NCI-H1105 treated with DMSO at 0.1 percent for 48 hours (cell line): ENCODE results near the gene PPFIBP1.

ENCODE experiments used
- DNase-seq: peaks from one replicate; lab custom pipeline; 2025; lab: John Stamatoyannopoulos, UW

The PPFIBP1 gene

GRCh38 chr12:27523642-27524493 lies at the start of gene PPFIBP1:
Gene PPFIBP1 (plus strand): TSS chr12:27524206. CDS start chr12:27633397, 109,191 bp downstream.
- peak; percentile 93 for DNase-seq

- no peak for DNase-seq
These were observed 49.7 kb upstream of the PPFIBP1 start for GRCh38 chr12:27474344-27474743.

- DNase-seq = no peak
These were observed 47.0 kb upstream of the PPFIBP1 start for GRCh38 chr12:27477049-27477448.

- DNase-seq = no peak
These were observed 45.1 kb upstream of the PPFIBP1 start for GRCh38 chr12:27478949-27479348.

- no peak for DNase-seq
These were observed 44.0 kb upstream of the PPFIBP1 start for GRCh38 chr12:27480016-27480415.

DNA sequence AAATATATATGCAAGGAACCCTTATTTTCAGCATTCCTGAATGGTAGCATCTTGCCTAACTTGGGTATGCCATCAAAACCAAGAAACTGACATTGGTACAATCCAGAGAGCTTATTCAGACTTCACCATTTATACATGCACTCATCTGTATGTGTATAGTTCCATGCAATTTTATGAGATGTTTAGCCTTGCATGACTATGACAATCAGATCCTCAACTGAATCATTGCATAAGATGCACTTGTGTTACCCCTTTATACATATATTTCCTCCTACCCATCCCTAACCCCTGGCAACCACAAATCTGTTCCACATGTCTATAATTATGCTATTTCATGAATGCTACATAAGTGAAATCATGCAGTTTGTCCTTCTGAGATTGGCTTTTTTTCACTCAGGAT lies 37.0 kb upstream of the PPFIBP1 start:
- DNase-seq = no peak

DNA sequence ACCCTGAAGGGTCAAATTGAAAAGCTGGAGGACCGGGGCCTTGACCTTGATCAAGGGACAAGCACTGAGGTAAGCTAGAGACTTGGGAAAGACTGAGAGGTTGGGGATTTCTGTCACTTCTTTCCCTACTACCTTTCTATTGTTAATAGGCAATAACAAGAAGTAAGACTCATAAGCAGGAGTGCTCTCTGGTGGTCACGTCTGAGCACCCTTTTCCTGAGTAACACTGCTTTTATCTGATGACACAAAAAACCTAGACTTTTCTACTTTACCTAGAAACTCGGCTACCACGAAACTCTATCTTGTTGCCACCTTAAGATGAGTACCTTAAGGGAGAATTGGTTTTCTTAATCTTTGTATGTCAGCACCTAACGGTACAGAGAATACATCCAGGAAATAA lies 35.5 kb upstream of the PPFIBP1 start:
- DNase-seq = no peak

GRCh38 chr12:27491226-27491625 lies 32.8 kb upstream of the PPFIBP1 start:
- no peak for DNase-seq

DNA sequence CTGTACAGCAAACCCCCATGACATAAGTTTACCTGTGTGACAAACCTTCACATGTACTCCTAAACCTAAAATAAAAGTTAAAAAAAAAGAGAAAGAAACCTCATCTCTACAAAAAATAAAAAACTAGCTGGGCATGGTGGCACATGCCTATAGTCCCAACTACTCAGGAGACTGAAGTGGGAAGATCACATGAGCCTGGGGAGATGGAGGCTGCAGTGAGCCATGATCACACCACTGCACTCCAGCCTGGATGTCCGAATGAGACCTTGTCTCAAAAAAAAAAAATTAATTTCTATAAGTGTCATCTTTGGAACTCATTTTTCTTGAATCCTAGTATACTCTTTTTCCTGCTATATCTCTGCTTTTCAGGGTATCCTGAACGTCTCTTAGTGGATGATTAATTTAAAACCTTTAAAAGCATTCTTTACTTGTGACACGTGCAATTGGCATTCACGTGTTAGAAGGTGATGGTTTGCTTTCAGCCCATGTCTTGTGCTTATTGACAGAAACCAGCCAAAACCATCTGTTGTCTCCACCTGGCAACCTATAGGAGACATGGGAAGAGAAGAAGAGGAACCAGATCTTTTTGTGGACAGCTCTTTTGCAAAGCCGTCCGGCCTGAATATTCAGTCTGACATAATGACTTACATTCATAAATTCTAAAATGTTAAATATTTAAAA lies 30.6 kb upstream of the PPFIBP1 start:
- DNase-seq = no peak

DNA sequence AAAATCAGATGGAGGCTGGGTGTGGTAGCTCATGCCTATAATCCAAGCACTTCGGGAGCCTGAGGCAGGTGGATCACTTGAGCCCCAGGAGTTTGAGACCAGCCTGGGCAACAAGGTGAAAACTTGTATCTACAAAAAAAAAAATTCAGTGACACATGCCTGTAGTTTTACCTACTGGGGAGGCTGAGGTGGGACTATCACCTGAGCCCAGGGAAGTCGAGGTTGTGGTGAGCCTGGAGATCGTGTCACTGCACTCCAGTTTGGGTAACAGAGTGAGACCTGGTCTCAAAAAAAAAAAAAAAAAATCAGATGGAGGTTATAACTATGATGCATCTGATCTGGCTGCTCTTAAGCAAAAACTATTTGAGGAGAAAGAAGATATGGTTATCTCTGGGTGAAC lies 26.6 kb upstream of the PPFIBP1 start:
- DNase-seq = no peak

DNA sequence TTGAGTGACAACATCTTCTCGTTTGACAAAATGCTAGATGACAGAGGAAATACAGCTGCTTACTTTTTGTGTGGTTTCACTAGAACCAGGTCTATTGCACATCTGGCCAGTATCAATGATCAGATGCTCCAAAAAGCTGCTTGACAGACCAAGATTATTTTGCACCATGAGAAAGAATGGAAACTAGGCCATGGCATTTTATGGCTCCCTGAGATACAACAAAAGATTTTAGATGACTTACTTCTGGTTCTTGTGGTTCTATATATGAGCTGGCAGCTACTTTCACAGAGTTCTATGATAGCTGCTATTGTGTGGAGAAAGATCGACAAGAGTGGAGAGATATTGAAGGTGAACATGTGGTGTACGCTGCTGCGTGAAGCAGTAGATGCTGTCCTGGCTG lies 25.9 kb upstream of the PPFIBP1 start:
- DNase-seq = no peak

GRCh38 chr12:27498761-27499160 lies 25.2 kb upstream of the PPFIBP1 start:
- no peak for DNase-seq

- DNase-seq = no peak
These were observed 24.6 kb upstream of the PPFIBP1 start for GRCh38 chr12:27499377-27499776.

- DNase-seq = no peak
These were observed 23.5 kb upstream of the PPFIBP1 start for GRCh38 chr12:27500546-27500945.

DNA sequence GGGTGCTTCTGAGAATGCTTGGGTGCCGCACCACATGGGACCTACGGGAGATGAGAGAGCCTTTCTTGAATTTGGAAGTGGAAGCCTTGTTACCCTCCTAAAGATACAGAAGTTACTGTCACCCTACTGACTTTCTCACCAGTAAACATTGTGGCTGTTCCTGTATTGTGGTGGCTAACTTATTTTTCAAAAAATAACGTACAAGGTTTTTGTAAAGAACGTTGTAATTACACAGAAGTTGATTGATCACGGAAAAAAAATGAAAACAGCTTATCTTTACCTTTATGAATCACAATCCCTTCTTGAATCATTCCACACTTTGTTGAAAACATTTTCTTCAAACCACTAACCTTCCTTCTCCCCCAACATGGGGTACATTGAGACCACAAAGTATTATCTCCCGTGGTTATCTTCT lies 22.0 kb upstream of the PPFIBP1 start:
- DNase-seq = no peak

DNA sequence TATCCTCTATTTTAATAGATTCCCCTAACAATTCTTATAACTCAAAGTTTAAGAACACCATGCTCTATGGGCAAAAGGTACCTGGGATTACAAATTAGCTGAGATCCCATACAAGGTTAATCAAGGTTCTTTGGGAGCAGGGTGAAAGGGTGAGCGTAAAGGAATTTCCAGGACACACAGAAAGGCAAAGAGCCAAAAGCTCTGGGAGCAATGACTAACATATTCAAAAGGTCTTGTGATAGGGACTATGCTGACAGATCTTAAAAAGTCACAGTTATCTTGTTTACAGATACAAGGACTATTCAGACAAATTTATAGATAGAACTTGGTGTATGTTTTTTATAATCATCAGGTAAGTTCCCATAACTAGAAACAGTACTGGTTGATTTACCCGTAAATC lies 19.5 kb upstream of the PPFIBP1 start:
- no peak for DNase-seq

DNA sequence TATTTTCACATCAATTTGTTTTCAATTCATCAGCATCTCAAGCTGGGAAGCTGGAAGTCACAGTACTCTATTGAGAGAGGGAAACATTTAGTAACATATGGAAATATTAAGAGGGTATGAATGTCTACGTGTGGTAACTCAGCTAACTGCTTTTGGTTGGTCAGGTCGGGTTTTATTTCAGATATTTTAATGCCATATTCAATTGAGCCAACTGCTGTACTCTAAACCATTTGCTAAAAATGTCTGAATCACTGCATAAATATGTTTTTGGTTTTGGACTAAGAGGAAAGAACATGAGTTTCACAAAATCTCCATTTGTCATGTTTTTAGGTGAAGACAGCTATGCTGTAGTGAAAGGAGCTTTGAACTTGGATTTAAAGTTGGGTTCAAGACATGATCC lies 18.9 kb upstream of the PPFIBP1 start:
- no peak for DNase-seq

GRCh38 chr12:27505761-27506160 lies 18.2 kb upstream of the PPFIBP1 start:
- DNase-seq = no peak

- DNase-seq = no peak
These were observed 17.3 kb upstream of the PPFIBP1 start for GRCh38 chr12:27506645-27507189.

DNA sequence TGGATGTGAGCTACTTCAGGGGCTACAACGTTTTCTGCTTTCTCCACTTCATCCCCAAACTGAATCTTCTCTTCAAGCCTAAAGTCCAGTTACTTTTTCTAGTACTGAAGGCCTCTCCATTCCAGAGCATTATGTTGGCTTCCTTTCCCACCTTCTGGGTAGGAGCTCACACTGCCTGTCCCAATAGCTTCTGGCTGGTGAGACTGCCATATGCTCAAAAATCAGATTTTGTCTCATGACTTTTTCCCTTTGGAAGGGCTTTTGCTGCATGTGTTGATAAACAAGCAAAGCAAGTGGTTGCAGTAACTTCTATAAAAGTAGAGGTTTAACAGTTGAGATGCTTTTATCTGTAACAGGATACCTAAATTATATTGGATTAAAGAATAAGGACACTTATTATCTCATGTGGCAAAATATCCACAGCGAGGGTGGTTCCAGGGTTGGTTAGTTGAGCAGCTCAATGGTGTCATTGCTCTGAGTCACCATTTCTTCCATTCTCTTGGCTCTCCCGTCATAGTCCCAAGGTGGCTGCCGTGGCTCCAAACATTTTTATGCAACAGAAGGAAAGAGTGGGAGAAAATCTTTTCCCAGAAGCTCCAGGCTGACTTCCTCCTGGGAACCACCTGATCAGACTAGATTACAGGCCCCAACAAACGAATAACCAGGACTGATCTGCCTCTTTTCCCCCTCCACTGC lies 15.1 kb upstream of the PPFIBP1 start:
- no peak for DNase-seq

- DNase-seq = no peak
These were observed 12.8 kb upstream of the PPFIBP1 start for GRCh38 chr12:27511031-27511722.

- no peak for DNase-seq
These were observed 12.3 kb upstream of the PPFIBP1 start for GRCh38 chr12:27511723-27512045.
